ENCODE data around the gene PALD1.

Gene PALD1

GRCh38 chr10:70538195-70538520 lies 59.6 kb downstream of the PALD1 start:
- DNase-seq: no peak

GRCh38 chr10:70538731-70539338 lies 60.3 kb downstream of the PALD1 start:
- no peak for DNase-seq

GRCh38 chr10:70539471-70539870 lies 60.9 kb downstream of the PALD1 start:
- DNase-seq: no peak

- peak; percentile 17 for DNase-seq
These were observed 61.7 kb downstream of the PALD1 start for GRCh38 chr10:70540089-70540788.

GRCh38 chr10:70540789-70541360 lies 62.3 kb downstream of the PALD1 start:
- DNase-seq: no peak

GRCh38 chr10:70541736-70542564 lies 63.4 kb downstream of the PALD1 start:
- DNase-seq: no peak

GRCh38 chr10:70542565-70542938 lies 64.0 kb downstream of the PALD1 start:
- DNase-seq: no peak

GRCh38 chr10:70543911-70544310 lies 65.3 kb downstream of the PALD1 start:
- DNase-seq: no peak

GRCh38 chr10:70544431-70545340 lies 66.1 kb downstream of the PALD1 start:
- DNase-seq: no peak

GRCh38 chr10:70546584-70546983 lies 68.0 kb downstream of the PALD1 start:
- DNase-seq: no peak

GRCh38 chr10:70549351-70549961 lies 70.9 kb downstream of the PALD1 start:
- DNase-seq: no peak

GRCh38 chr10:70549962-70550458 lies 71.4 kb downstream of the PALD1 start:
- DNase-seq: peak; percentile 78

- no peak for DNase-seq
These were observed 71.9 kb downstream of the PALD1 start for GRCh38 chr10:70550459-70550858.

- DNase-seq: no peak
These were observed 72.9 kb downstream of the PALD1 start for GRCh38 chr10:70551466-70551865.

- DNase-seq: no peak
These were observed 73.4 kb downstream of the PALD1 start for GRCh38 chr10:70551971-70552422.

GRCh38 chr10:70552586-70552985 lies 74.0 kb downstream of the PALD1 start:
- DNase-seq: no peak

GRCh38 chr10:70555371-70555770 lies 76.8 kb downstream of the PALD1 start:
- DNase-seq: no peak

GRCh38 chr10:70557086-70557845 lies 78.7 kb downstream of the PALD1 start:
- no peak for DNase-seq

- DNase-seq: no peak
These were observed 79.3 kb downstream of the PALD1 start for GRCh38 chr10:70557876-70558275.

GRCh38 chr10:70558295-70558694 lies 79.7 kb downstream of the PALD1 start:
- DNase-seq: no peak

Data from CD4-positive, alpha-beta T cell treated with Interleukin-10 for 1 hour (primary cell).